Upper lobe of left lung (tissue), 4 donors: ENCODE measurements around the gene C1orf232.

Experiments
- CTCF ChIP-seq, 6 experiments: fragments of 450-650 bp in 4 of 6; fragments of 200-600 bp in 2 of 6; sonication (generic) in 2 of 6; IDR thresholded peaks; one replicate each; pipeline ENCODE4 v1.5.1; 2016 to 2019; ENCODE audit warnings: antibody characterized with exemption in 6 of 6
- EP300 ChIP-seq, 4 donors: sonication (generic); formaldehyde crosslinking; IDR thresholded peaks; one replicate each; pipeline ENCODE4 v1.5.1; 2017; ENCODE audit warnings: antibody characterized with exemption in 4 of 4, control low read depth in 2 of 4
- POLR2A ChIP-seq, 4 donors: fragments of 450-650 bp; IDR thresholded peaks; one replicate each; pipeline ENCODE4 v1.5.1; 2016 to 2017; ENCODE audit warnings: antibody characterized with exemption in 4 of 4, mild to moderate bottlenecking in 2 of 4
- POLR2AphosphoS5 ChIP-seq, 2 donors: sonication (generic); formaldehyde crosslinking; IDR thresholded peaks; one replicate each; pipeline ENCODE4 v1.5.1; 2017; ENCODE audit warnings: antibody characterized with exemption in 2 of 2

GRCh38 chr1:26189751-26190275, 21.1 kb upstream of the C1orf232 start:
- TF ChIP-seq CTCF (IDR thresholded peaks at IDR 0.05) (no peak), POLR2A (IDR thresholded peaks at IDR 0.05) (no peak), EP300 (IDR thresholded peaks at IDR 0.05) (no peak), POLR2AphosphoS5 (IDR thresholded peaks at IDR 0.05) (no peak)
